Parathyroid adenoma (tissue), 2 donors: ENCODE measurements around the gene IRF3.
A peak's percentile ranks its signal among the peaks of the same experiment; 100 is the strongest.

ENCODE experiments used
- H2AFZ ChIP-seq: fragments of 300-600 bp; sonication (generic); one replicate; pipeline ENCODE4 v1.7.0; 2017; ENCODE audit warnings: antibody characterized with exemption, mild to moderate bottlenecking
- H3K27ac ChIP-seq: fragments of 300-600 bp; sonication (generic); one replicate; pipeline ENCODE4 v1.7.0; 2017
- H3K27me3 ChIP-seq: fragments of 300-600 bp; sonication (generic); one replicate; pipeline ENCODE4 v1.7.0; 2017; ENCODE audit warnings: low read length; ENCODE audit not compliant: control insufficient read depth, insufficient read depth
- H3K36me3 ChIP-seq: fragments of 300-600 bp; sonication (generic); one replicate; pipeline ENCODE4 v1.7.0; 2017; ENCODE audit warnings: low read length; ENCODE audit not compliant: control insufficient read depth, insufficient read depth
- H3K4me1 ChIP-seq: fragments of 300-600 bp; sonication (generic); one replicate; pipeline ENCODE4 v1.7.0; 2017; ENCODE audit warnings: control low read depth
- H3K4me2 ChIP-seq: fragments of 300-600 bp; sonication (generic); one replicate; pipeline ENCODE4 v1.7.0; 2017; ENCODE audit warnings: low read length
- H3K4me3 ChIP-seq: fragments of 300-600 bp; sonication (generic); one replicate; pipeline ENCODE4 v1.7.0; 2017; ENCODE audit warnings: low read depth, low read length
- H3K79me2 ChIP-seq: fragments of 300-600 bp; sonication (generic); one replicate; pipeline ENCODE4 v1.7.0; 2017; ENCODE audit warnings: control low read depth
- H3K9ac ChIP-seq: fragments of 300-600 bp; sonication (generic); one replicate; pipeline ENCODE4 v1.7.0; 2017; ENCODE audit warnings: mild to moderate bottlenecking
- H3K9me3 ChIP-seq: fragments of 300-600 bp; sonication (generic); one replicate; pipeline ENCODE4 v1.7.0; 2017; ENCODE audit warnings: low read length; ENCODE audit not compliant: control insufficient read depth
- CTCF ChIP-seq: fragments of 300-600 bp; sonication (generic); IDR thresholded peaks from one replicate; pipeline ENCODE4 v1.7.0; 2017; ENCODE audit warnings: antibody characterized with exemption, mild to moderate bottlenecking
- donor health status: primary hyperparathyroidism.

The IRF3 gene

GRCh38 chr19:49687566-49688316 lies 22.1 kb upstream of the IRF3 start:
- no peak overlapping the region for H3K9ac ChIP-seq
- no peak overlapping the region for H2AFZ ChIP-seq
- H3K36me3 ChIP-seq = no peaks in the 10 kb centered on the region
- no peaks in the 10 kb centered on the region for H3K27me3 ChIP-seq
- no peaks in the 10 kb centered on the region for H3K9me3 ChIP-seq
- H3K79me2 ChIP-seq = no peaks in the 10 kb centered on the region
- H3K4me1 ChIP-seq = peaks cover 2% of the 10 kb centered on the region
- no peak overlapping the region for H3K4me2 ChIP-seq
- no peak for TF ChIP-seq CTCF
- peak overlapping the region; percentile 24 for H3K27ac ChIP-seq
- H3K4me3 ChIP-seq = no peak overlapping the region

GRCh38 chr19:49687150-49687549 lies 21.5 kb upstream of the IRF3 start:
- Histone ChIP-seq H3K9me3 (no peaks in the 10 kb centered on the region), H3K4me1 (peaks cover 2% of the 10 kb centered on the region), H3K36me3 (no peaks in the 10 kb centered on the region), H3K4me3 (no peak overlapping the region), H3K4me2 (no peak overlapping the region), H3K27ac (no peak overlapping the region), H3K79me2 (peaks cover under 1% of the 10 kb centered on the region), H3K27me3 (no peaks in the 10 kb centered on the region), H2AFZ (no peak overlapping the region), H3K9ac (no peak overlapping the region)
- TF ChIP-seq CTCF = no peak

GRCh38 chr19:49686503-49687088 lies 20.9 kb upstream of the IRF3 start:
- H2AFZ ChIP-seq = no peak overlapping the region
- no peaks in the 10 kb centered on the region for H3K27me3 ChIP-seq
- H3K4me1 ChIP-seq = peaks cover 2% of the 10 kb centered on the region
- peaks cover 5% of the 10 kb centered on the region for H3K79me2 ChIP-seq
- H3K9me3 ChIP-seq = no peaks in the 10 kb centered on the region
- no peak overlapping the region for H3K4me3 ChIP-seq
- H3K4me2 ChIP-seq = no peak overlapping the region
- no peaks in the 10 kb centered on the region for H3K36me3 ChIP-seq
- TF ChIP-seq CTCF = no peak
- H3K27ac ChIP-seq = no peak overlapping the region
- H3K9ac ChIP-seq = no peak overlapping the region

- H3K27ac ChIP-seq = no peak overlapping the region
- H3K36me3 ChIP-seq = no peaks in the 10 kb centered on the region
- H3K4me1 ChIP-seq = peaks cover 2% of the 10 kb centered on the region
- H3K27me3 ChIP-seq = no peaks in the 10 kb centered on the region
- no peak overlapping the region for H2AFZ ChIP-seq
- peaks cover 9% of the 10 kb centered on the region for H3K79me2 ChIP-seq
- no peak overlapping the region for H3K9ac ChIP-seq
- no peak overlapping the region for H3K4me2 ChIP-seq
- H3K9me3 ChIP-seq = no peaks in the 10 kb centered on the region
- TF ChIP-seq CTCF = no peak
- H3K4me3 ChIP-seq = no peak overlapping the region
Observed at GRCh38 chr19:49685845-49686332, 20.2 kb upstream of the IRF3 start.
